Measurements from ENCODE around the gene PLPP3.

Gene PLPP3

DNA sequence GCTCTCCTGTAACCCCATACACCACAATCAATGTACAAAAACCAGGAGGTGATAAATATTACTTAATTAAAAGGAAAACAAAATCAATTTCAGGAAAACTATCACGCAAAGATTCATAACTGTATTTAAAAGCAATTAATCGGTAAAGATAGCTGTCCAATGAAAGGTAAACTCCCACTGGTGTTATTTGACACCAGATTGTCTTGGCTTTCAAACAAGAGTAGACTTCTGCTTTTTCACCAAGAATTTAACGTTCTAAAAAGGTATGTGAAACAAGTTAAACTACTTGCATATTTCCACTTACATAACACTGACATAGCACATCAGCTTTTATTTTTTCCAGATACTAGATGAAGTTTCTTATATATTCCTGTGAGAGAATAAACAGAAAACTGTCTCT is 3.5 kb downstream of the PLPP3 start:
- DNase-seq = no peak

DNA sequence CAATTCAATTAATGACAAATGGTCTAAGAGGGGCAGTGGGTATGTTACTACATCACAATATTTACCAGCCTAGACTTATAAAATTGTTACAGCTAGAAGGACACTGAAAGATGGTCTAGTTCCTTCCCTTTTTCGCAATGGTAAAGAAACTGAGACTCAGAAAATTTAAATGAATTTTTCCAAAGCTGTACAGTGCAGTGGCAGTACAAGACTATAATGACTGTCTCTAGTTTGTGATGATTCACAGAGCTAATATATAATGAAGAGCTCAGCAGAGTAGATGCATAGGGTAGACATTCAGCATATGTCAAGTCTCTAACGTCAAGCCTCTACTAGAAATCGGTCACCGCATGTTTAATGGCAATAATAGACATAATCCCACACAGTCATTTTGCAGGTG is 4.6 kb downstream of the PLPP3 start:
- no peak for DNase-seq

DNA sequence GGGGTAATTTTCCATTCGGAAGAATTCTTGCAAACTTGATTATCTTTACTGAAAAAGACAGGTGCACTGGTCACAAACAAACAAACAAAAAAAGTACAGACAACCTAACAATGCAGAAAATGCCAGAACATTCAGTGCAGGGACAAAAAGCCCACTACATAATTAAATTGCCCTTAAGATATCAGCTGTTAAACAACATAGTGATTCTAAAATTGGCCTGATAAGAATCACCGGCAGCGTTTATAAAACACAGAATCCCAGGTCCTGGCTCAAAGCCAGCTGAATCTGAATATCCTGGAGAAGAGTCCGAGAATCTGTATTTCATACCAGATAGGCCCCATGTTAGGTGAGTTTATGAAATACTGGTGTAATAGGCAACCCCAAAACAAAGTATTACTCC is 6.1 kb downstream of the PLPP3 start:
- no peak for DNase-seq

DNA sequence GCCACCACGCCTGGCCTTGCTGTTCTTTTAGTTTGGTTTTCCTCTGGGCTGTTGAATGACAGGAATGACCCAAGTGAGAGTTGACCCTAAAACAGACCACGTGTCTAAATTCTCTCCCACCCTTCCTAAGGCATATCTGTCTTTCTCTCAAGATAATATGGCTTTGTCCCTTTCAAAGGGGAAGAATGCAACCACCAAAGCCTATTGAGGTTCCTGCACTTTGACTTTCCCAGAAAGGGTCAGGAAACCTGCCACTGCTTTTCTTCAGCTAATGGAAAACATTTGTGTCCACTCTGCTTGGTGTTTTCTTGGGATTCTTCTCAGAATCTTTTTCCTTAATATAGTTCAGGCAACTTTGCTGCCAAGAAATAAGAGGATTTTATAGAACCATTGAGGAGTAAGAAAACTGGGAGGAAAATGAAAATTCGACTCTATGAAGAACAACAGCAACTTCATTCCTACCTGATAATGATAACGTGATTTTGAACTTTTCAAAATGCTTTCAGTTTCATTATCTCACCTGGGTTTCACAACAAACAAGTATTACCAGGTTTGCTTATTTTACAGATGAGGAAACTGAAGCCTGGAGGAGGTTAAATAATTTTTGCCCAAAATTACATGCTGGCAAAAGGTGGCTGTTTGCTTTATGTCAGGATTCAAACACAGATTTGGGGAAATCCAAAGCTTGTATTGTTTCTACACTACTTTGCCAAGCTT is 6.9 kb downstream of the PLPP3 start:
- DNase-seq = no peak

DNA sequence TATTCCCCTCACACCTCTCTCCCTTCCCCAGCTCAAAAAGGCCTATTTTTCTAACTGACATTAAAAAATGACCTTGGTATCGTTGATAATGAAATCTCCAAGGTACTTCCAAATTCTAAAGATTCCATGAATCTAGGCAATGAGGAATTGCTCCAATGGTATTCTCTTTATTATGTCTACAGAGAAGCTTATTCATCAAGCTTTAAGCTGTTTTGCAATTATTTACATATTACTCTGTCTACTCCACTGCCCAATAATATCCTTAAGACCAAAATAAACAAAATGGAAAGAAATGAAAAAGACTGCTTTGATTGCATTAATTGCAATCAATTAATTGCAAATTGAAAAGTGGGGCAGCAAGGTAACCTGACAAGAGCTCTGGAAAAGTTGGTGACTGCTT is 7.9 kb downstream of the PLPP3 start:
- DNase-seq = no peak

DNA sequence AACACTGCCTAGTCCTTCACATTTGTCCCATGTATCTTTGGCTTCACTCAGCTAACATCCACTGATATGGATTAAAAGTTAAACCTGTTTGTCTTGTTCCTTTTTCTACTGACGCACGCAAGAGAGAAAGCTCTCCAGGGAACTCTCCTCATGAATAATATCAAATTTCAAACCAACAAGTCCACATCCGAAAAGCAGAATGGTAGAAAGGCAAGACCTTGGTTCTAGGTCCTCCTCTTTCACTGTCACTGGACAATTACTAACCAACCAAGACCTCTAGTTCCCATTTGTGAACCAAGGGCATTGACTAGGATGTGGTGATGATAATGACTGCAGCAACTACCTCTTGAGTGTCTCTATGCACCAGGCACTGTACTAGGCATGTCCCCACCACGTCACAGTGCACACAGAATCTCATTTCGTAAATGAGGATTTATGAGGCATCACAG is 8.4 kb downstream of the PLPP3 start:
- no peak for DNase-seq

DNA sequence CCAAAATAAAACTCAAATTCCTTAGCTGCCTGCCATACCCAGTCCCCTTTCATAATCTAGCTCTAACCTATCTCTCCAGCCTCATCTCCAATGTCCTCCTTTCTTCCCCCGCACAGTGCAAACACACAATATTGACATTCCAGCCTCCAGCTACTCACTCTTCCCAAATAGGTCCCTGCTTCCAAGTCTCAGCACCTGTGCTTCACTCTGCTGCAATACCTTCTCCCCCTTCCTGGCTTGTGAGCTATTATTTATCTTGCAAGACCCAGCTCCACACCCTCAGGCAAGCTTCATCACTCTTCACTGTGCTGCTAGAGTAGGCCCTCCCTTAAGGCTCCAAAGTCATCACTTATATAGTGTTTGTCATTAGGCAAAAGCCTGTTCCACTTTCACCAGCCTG is 9.7 kb downstream of the PLPP3 start:
- DNase-seq = no peak

DNA sequence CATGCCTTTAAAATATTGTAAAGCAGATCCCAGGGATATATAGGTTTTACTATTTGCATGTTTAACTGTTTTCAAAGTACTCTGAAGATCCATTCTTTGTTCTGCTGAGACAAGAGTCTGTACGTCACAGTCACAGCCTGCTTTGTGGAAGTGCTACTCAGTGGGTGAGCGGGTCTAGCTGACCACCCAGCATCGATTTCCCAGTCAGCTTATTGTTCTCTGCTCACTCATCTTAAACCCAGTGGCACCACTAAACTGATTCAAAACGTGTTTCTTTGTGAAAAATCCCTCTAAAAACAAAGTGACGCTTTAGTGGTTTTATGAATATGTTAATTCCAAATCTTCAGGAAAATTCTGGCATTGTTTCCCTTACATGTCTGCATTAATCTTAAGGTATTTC is 12.4 kb downstream of the PLPP3 start:
- DNase-seq = no peak

DNA sequence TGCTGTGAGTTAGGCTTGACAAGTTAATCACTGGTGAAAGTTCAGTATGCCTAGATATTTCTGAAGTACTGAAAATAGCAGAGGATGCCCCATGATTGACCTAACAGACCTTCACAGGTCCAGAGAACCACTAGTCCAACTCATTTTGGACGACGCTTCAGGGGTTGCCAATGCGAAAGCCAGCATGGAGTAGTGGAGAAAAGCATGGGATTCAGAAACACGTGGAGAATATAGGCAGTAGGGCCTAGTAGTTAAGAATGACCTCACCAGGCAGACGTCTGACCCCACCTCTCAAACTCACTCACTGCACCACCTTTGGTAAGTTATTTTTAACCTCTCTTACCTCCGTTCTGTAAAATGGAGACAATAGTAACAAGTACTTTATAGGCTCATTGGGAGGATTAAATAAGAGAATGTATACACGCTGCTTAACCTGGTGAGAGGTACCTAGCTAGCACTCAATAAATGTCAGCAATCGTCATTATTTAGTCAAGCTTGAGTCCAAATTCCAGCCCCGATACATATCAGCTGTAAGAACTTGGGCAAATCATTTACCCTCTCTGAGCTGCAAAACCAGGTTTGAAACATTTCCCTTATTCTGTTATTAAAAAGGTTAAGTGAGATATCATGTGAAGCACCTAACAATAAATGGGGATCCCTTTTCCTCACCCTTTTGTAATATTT is 13.2 kb downstream of the PLPP3 start:
- no peak for DNase-seq

DNA sequence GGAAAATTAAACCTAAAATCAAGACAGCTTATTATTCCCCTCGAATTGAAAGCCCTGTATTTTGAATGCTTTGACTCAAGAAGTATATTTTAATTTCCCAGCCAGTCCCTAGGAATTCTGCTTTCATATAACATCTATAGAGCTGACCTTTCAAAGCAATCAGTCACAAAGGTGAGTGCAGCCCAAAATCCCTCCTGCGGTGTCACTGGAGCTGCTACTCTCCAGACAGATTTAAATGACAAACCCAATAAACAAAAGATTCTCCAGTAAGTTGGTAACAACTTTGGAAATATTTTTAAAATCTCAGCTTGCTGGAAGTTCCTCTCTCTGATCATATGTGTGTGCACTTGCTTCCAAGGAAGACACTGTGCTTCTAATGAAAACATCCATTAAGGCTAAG is 14.7 kb downstream of the PLPP3 start:
- DNase-seq = no peak

DNA sequence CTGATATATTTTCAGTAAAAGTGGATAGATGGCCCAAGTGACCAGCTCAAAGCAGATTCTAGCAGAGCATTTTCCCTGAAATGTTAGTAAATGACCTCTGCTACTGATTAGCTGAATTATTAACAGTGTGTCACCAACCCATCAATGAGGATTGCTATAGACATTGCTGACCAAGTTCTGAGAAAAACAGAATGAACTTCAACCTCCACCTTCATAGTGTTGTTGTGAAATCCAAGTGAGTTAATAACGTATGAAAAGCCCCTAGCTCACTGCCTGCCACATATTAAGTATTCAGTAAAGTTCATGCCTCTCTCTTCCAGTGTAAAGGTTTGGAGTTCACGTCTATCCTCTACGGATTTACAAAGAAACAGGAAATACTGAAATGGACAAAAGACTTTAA is 15.8 kb downstream of the PLPP3 start:
- DNase-seq = no peak

DNA sequence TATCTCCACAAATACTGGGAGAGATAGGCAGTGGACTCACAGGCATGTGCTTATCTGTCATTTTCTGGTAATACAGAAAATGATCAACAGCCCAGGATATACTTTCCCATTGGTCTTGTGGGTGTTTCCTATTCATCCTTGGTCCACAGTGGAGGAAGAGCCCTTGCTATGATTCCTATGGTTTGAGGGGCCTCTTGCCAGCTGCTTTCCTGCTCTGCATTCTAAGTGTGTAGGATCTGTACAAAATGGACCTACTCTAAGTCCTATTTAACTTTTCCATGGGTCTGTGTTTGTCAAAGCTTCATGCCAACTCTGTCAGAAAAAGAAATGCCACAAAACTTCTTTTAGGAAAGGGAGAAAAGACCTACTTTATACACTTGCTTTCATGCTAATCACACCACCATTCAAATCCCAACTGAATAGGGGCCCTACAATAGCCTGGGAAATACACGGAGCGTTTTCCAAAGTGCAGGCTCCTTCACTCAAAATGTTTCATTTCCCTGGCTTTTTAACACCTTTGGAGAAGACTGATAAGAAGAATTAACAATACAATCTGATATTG is 16.4 kb downstream of the PLPP3 start:
- no peak for DNase-seq

DNA sequence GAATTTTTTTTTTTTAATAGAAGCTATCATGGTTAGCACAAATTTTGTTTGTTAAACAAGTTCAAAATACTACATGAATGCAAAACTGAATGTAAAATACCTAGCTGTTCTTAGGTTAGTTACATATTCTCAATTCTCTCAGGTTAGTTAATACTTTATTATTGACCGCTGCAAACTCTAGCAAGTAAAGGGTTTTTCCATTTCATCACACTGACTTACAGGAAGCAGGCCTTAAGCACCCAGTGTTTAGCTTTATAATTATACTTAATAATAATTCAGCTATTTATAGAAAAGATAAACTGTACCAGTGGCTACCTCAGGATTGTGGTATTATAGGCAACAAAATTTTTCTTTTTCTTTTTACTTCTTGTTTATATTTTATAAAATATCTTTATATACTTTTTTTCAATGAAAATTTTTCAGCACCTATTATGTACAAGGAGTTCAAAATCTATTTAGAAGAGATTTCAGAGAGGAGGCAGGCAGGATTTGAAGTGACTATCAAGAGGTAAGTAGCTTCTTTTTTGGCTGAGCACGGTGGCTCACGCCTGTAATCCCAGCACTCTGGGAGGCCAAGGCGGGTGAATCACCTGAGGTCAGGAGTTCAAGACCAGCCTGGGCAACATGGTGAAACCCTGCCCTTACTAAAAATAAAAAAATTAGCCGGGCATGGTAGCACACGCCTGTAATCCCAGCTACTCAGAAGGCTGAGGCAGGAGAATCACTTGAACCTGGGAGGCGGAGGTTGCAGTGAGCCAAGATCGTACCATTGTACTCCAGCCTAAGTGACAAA is 17.9 kb downstream of the PLPP3 start:
- DNase-seq = no peak

DNA sequence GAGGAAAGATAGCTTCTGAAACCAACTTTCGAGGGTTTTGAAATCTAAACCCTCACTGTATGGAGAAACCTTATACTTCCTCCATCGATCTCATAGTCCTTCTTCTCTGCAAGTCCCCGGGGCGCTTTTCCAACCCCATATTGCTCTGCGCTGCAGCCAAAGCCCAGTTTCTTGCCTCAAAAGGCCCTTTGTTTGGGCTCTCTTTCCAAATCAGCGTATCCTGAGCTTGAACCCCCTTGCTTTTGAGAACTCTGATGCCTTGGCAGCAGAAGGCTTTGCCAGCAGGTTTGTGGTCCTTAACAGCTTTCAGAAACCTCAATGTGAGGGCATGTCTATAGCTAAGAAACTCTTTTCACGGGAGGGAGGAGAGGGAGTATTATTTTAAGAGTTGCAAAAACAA is 21.6 kb downstream of the PLPP3 start:
- no peak for DNase-seq

DNA sequence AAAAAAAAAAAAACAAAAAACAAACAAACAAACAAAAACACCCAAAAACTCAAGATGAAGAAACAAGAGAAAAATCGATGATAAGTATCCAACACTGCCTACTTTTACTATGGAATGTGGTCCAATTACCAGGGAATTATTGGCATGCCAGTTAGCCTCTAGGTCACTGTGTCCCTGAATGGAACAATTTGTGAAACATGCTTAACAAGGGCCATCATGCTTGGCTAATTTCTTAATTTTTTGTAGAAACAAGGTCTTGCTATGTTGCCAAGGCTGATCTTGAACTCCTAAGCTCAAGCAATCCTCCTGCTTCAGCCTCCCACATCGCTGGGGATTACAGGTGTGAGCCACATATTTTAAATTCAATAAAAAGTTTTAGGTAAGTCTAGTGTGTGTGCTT is 23.9 kb downstream of the PLPP3 start:
- no peak for DNase-seq

DNA sequence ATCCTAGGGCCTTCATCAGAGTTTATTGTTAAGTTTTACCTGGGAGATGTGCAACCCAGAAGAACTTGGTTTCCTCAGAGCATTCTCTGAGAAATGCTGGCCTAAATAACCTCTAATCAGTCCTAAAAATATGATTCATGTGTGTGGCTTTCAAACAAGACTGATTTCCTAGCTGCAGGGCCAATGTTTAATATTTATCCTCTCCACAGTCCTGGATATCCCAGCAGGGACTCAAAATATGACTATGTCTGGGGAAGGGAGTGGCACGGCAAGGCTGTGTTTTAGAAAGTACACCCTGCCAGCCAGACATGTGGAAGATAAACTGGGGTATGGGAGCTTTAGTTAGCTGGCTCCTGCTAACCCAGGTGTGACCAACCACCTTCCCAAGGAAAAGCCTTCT is 26.3 kb downstream of the PLPP3 start:
- DNase-seq = no peak

DNA sequence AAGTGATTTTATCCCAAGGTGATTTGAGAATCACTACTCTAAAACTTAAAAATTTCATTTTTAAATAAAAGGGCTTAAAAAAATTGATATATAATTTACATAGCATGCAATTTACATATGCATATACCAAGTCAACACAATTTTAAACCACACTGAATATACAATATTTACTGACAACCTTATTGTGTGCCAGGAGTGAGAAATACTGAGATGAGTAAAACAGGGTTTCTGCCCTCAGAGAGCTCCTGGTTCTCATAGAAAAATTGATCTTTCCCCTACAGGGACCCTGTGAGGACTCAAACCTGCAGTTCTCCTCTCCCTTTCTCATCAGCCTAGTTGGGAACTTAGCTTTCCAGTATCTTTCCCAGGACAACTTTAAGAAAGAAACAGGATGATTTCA is 27.0 kb downstream of the PLPP3 start:
- DNase-seq = no peak

DNA sequence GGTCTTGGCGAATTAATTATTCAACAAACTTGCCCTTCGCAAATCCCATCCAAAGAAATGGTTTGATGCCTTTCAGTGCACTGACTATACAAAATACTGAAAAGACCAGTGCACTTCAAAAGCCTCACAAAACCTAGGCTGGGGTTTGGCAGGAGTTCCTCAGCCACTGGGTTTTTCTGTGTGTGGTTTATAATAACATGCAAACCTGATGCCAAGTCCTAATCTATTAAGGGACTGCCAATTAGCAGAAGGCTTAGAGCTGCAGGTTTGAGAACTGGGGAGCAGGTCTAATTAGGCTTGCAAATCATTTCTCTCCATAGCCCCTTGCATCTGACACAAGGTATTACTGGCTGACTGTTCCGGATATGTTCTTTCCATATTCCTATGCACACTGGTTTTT is 27.7 kb downstream of the PLPP3 start:
- DNase-seq = no peak

DNA sequence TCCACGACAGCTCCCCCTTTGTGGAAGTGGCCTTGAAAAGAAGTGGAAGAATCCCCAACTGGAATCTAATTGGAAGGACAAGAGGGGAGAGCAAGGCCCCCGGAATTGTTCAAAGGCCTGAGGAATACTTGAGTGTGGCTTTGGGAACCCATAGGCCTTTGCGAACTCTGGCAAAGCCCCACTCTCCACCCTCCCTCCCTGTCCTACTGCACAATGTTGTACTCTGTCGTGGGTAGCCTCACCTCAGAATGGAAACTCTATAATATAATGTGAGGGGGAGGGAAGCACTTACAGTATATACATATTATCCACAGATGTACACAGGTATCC is 28.5 kb downstream of the PLPP3 start:
- DNase-seq = no peak

DNA sequence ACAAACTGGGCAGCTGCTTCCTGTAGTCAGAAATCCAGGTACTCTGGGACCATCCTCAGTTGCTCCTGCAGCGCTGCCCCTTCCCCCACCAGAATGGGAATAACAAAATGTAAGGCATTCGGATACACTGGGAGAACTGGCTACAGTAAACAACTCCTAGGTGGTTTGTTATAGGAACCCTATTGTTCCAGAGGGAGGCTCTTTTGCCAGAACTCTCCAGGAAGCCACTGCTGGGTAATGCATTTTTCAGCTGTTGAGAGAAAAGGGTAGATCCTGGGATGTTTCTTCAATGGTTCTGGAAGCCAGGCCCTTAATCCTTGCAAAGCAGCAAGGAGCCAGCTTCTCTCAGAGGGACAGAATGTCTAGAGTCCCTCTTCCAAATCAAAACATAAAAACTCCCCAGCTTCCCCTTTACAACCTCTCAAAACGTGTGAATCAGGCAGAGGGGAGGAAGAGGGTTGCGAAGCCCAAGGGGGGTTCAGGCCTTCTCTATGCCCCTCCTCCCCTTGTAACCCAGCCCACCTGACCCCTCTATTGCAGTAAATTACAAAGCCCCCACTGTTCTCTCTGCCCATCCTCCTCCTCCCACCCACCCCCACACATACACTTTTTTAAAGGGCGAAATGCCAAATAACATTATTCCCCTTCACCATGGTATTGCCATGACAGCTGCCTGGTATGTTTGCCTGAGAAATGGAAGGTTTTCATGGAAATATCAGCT is 29.1 kb downstream of the PLPP3 start:
- DNase-seq = no peak

DNA sequence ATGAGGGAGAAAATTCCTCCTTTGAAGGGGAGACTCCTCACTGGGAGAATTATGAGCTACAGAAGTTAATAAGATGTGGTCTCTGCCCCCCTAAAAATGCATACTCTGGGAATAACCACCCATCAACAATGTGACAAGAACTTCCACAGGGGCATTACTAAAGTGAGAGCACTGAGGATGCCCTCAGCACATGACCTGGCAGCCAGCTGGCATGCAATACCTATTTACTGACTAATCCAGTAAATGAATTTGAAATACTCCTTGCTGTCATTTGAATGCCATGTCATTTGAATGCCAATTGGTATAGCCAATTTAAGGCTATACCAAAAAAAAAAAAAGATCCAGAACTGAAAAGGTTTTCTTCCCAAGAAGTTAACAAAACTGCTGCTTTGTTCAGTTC is 30.8 kb downstream of the PLPP3 start:
- DNase-seq = no peak

DNA sequence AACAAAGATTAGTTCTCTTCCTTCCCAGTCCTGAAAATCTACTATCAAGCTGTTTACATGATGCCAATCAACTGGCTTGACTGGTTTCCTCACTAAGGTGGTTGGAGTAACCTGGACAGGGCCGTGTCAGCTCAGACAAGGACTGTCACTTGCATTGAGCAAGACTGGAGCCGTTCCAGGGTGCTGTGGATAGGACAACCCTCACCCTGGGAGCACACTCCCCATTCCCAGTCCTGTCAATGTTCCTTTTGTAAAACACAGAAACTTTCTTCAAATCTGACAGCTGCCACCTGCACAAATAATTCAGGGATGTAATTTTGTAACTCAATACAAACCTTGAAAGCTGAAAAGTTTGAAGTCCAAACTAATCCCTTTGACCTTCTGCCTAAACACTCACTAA is 31.4 kb downstream of the PLPP3 start:
- no peak for DNase-seq

DNA sequence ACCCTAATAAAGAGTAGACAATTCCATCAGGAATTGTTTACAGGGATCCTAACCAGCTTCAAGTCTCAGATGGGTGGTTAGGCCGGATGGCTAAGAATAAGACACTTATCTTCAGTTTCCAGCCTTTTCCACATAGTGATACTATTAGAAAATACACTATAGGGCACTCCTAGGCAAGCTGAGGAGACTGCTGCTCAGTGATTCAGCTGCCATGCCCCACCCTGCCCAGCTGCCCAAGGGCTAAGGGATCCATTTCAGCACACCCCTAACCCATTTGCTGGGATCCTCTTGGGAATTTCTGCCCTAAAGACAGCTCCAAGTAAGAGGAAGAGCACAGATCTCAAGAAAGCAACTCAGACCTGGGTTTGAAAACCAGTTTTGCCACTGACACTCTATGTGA is 31.9 kb downstream of the PLPP3 start:
- no peak for DNase-seq

Data from NCI-H1930 (cell line).